MM.1S (cell line): Measurements from ENCODE around the gene CYP2J2.

Source experiments
- EZH2 ChIP-seq: fragments of 300-600 bp; sonication (generic); optimal IDR thresholded peaks from 2 replicates; pipeline ENCODE3; 2017; ENCODE audit warnings: low read depth, mild to moderate bottlenecking, antibody characterized with exemption, low read length, mixed read lengths
- TF ChIP-seq, protein P1 (sequence below): fragments of 300-600 bp; sonication (generic); IDR thresholded peaks from 2 replicates; pipeline ENCODE4 v1.5.1; 2016; ENCODE audit warnings: antibody characterized with exemption, low read length, mixed read lengths

- TF ChIP-seq, protein P1, sequence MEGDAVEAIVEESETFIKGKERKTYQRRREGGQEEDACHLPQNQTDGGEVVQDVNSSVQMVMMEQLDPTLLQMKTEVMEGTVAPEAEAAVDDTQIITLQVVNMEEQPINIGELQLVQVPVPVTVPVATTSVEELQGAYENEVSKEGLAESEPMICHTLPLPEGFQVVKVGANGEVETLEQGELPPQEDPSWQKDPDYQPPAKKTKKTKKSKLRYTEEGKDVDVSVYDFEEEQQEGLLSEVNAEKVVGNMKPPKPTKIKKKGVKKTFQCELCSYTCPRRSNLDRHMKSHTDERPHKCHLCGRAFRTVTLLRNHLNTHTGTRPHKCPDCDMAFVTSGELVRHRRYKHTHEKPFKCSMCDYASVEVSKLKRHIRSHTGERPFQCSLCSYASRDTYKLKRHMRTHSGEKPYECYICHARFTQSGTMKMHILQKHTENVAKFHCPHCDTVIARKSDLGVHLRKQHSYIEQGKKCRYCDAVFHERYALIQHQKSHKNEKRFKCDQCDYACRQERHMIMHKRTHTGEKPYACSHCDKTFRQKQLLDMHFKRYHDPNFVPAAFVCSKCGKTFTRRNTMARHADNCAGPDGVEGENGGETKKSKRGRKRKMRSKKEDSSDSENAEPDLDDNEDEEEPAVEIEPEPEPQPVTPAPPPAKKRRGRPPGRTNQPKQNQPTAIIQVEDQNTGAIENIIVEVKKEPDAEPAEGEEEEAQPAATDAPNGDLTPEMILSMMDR: no peak
- no peak for TF ChIP-seq EZH2
Measured at GRCh38 chr1:59919746-59920145, 6.8 kb downstream of the CYP2J2 start.
